ENCODE results near the gene LRATD1.

Gene LRATD1

DNA sequence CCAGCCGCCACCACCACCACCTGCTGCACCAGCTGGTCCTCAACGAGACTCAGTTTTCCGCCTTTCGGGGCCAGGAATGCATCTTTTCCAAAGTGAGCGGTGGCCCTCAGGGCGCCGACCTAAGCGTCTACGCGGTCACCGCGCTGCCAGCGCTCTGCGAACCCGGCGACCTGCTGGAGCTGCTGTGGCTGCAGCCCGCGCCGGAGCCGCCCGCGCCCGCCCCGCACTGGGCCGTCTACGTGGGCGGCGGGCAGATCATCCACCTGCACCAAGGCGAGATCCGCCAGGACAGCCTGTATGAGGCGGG lies 1.6 kb downstream of the LRATD1 start:
- no peak for DNase-seq

DNA sequence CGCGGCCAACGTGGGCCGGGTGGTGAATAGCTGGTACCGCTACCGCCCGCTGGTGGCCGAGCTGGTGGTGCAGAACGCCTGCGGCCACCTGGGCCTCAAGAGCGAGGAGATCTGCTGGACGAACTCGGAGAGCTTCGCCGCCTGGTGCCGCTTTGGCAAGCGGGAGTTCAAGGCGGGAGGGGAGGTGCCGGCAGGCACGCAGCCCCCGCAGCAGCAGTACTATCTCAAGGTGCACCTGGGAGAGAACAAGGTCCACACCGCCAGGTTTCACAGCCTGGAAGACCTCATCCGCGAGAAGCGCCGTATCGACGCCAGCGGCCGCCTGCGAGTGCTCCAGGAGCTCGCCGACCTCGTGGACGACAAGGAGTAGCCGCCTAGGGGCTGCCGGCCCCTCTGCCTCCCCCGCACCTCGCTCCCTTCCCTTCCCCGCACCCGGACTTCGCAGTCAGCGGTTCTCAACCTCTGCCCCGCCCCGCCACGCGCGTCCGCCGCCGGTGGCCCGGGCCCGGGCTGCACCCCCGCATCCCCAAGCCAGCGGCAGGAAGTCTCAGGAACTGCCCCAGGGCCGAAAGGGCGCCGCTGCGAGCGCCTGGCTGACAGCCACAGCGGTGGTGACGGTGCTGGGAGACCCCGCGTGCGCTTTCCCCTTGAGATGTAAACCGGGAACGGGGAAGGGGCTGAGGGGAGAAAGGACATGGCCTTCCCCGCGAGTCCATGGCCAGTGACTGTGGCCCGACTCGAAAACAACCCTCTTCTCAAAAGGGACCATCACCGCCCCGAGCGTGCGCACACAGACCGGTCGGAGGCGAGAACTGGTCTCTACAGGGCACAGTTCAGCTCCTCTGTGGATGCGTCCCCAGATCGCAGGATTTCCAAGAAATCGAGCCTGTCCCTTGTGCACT lies 2.2 kb downstream of the LRATD1 start:
- no peak for DNase-seq

DNA sequence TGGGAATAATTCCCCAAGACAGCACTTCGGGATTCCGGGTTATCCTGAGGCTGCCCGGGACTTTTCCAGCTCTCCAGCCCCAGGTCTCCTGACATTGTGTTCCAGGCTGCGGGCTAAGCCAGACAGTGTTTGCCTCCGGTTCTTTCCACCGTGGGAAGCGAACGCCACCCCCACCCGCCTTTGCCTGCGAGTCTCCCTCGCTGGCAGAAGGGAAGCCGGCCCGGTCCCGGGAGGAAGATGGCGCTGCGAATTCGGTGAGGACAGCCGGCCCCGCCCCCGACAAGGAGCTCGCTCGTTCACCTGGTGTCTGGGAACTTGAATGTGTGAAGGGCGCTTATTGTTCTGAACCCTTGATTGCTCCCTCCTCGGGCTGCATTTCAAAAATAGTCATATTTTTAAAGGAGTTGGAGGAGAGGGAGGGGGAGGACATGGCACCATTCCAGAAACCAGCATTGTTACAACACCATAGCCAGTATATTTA lies 2.9 kb downstream of the LRATD1 start:
- DNase-seq: no peak

DNA sequence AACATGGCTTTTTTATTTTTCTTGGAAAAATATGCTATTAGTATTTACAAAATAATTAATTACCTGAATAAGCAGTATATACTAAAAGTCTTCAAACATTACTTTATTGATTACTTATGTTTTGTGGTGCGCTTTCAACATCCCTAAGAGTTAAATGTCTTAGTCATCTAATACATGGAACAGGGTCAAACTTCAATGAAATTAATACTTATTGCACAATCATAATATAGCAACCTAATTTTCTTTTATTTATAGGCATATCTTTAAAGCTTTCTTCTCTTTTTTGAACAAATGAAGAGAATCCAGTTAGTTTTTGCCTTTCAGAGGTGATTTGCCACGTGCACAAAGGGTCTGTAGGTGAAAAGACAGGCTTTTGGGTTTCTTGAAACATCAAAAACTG lies 6.0 kb downstream of the LRATD1 start:
- no peak for DNase-seq

DNA sequence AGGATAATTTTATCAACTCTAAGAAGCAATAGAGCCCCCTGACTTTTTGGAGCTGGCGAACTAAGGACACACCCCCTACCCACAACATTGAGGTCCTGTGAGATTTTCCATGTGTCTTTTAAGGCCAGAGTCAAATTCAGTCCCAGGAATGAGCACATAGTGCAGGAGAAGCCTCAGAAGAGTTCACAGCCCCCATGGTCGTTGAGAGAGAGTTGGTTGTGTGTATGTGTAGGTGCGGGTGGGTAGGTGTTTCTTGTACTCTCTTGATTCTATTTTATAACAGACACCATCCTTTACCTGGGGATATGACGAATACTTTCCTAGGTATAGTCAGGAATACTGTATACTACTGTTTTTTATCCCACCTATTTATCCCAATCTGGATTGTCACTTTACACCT lies 8.6 kb downstream of the LRATD1 start:
- no peak for DNase-seq

DNA sequence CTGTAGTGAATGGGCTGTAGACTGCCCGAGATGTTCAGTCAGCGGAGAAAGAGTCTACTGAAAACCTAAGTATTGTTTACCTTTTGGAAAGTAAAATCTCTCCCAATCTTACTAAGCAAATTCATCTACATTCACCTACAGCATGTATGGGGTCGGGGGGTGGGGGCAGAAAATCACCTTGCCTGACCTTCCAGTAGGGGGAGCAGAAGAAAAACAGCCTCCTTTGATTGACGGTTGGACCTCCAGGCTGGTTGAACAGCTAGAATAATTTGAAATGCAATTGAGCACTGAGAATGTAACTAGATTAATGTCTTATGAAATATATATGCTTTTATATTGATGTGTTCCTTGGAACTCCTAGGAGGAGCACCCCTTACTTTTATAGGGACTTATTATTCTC lies 10.0 kb downstream of the LRATD1 start:
- DNase-seq: no peak

DNA sequence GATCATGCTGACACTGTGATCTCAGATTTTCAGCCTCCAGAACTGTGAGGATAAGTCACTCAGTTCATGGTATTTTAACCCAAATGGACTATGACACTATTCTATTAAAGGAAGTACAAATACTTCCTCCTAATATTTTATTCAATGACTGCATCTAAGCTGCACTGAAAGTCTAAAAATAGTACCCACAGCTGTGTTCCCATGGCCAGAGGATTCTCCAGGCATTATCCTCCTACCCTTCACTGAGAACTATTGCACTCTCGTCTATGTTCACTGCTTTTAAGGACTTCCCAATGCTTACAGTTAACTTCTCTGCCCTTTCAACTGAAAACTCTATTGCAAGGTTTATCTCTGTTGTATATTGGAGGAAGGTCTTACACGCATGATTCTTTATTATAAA lies 15.2 kb downstream of the LRATD1 start:
- no peak for DNase-seq

DNA sequence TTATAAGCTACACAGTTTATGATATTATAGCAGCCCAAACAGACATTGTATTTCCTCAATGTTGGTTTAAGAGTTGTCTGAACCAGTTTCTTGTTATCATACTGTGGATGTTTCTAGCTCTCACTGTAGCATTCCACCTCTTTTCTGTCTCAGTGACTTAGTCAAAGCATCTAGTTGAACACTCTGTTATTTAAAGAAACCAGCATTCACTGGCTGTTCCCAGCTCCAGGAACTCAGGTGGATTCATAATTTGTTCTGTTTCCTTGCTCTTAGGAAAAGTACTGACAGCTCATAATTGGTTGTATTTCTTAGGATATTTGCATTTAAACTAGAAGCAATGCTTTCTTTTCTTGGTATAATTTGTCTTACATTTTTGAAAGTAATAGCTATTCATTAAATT lies 17.5 kb downstream of the LRATD1 start:
- no peak for DNase-seq

DNA sequence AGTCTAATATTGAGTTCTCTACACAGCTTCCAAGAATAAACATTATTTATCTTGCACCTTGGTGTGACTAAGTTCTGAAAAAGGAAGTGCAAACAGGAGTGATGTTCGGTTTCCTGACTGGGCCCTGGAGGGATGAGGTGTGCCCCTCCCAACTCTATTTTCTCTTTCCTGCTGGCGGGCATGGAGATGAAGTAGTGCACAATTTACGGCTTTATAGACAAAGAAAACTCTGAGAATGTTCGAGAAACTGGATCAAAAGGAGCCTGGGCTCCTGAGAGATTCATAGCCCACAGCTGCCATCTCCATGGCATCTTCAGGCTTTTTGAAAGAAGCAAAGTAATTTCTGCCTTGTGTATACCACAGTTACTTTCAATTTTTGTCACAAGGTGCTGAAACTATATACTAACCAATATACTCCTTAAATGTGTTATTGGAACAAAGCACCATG lies 22.3 kb downstream of the LRATD1 start:
- DNase-seq: no peak

DNA sequence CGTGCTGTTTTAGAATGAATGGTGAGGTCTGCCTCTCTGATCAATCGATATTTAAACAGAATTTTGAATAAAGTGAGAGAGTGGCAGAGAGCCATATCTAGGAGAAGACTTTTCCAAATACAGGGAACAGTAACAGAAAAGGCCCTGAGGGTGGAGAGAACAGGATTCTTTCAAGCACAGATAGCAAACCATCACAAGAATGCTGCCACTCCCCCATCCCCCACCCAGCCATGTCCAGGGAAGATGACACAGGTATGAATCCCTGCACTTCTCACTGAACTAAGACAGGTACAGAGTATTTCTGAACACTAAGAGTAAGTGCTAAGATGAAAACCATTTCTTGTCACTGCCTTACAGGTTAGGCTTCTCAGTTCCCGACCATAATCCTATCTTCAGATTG lies 23.6 kb downstream of the LRATD1 start:
- no peak for DNase-seq

DNA sequence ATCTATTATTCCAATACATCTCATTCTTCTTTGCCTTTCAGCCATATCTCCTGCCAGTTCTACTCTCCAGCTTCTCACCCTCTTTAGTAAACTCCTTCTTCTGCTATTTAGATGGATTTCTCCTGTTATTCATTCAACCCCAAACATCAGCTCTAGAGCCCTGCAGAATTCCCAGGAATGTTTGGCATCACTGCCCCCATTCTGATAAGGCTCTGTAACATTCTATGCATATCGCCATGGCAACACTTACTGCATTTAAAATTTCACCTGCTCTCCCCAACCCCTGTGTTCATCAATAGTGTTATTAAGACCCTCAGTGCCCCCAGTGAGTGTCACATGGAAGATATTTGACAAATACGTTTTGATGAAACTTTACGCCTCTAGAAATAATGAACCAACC lies 28.6 kb downstream of the LRATD1 start:
- DNase-seq: no peak

DNA sequence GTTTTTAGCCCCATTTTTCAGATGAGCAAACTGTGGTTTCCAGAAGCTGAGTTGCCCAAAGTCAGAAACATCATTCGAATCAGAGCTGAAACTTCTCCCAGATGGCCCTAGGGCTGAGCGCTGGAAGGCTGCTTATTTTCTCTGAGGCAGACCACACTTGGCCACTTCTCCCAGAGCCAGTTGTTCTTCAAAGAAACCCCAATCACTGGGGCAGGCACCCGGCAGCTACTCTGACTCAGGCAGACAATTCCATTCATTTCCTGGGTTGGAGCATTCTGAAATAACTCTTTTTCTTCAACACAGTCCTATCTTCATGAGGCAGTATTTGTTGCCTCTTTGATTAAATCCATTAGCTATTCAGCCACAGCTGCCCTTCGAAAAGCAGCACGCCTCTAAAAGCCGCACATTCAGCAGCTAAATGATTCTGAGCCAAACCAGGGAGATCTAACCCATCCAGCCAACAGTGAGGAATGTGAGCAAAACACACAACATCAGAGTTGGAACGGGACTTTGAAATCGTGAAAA lies 40.9 kb downstream of the LRATD1 start:
- DNase-seq: no peak

DNA sequence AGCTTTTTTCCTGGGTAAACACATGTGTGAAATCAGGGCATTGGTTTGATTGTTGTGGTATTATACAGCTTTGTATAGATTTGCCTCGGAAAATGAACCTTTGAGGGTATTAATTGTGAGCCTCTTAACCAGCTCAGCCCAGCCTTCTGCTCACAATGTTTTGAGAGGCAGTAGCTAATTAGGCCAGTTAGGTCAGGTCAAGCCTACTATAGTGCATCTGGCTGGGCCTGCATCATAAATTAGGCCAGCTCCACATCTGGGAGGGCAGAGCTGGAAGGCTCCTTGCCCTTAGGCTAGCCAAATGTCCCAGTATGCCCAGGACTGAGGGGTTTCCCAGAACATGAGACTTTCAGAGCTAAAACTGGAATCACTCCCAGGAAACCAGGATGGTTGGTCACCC lies 43.0 kb downstream of the LRATD1 start:
- DNase-seq: no peak

DNA sequence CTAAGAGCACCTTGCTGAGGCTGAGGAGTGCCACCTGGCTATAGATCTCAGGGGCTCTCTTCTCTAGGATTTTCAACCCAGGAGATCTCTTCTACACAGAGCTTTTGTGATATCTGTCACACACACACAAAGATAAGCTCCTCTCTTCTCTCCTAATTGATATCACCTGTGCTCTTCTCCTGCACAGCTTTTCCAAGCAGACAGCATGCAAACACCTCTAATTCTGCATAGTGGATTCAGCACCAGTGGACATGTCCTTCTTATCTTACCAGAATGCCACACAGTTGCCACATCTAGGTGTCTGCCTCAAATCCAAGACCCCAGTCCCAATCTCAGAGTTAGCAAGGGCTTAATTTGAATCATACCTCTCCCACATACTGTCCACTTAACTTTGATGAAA lies 43.9 kb downstream of the LRATD1 start:
- no peak for DNase-seq

DNA sequence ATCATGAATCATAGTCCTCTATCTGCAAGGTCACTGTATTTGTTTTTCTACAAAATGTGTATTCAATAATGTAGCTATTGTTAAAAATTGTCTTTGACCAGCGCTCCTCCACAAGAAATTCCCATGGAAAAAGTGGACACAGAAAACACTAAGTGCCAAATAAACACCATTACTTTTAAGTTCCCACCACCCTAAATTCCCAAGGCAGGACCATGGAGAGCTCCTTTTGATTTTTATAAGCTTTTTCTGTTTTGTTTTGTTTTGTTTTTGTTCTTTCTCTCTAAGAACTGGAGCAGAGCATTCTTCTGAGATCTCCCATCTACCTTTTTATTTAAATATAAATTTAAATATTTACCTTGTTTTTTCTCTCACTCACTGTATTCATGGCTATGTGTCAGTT lies 44.5 kb downstream of the LRATD1 start:
- DNase-seq: no peak

DNA sequence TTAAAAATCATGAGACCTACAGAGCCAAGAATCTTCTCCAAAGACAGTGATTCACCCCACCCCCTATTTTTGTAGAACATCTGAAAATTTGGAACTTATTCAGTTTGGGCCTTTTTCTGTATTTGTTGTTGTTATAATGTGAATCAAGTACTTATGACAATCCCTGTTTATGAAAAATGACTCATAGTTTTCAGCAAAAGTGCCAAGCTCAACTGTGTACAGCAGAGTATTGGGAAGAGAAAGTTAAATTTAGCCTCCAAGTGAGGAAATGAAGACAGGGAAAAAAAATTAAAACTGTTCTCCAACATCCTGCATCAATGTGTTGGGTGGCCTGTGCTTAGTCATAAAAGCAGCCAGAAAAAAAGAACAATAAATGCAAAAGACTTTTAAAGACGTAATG lies 46.2 kb downstream of the LRATD1 start:
- no peak for DNase-seq

DNA sequence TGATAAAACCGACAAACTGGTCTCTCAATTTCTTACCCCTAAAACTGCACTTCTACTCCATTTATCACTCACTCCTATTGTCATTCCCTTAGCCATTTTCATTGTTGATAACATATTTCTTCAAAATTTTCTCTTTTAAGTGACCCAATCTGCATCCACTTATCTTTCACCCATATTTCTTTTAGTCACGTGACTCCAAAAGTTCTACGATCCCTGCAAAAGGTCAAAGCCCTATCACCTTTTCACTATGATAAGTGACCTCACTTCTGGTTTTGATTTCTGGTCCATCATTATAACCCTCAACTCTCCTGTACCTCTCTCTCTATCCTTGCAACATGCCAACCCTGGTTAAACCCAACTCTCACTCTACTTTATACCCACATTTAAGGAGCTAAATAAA lies 49.1 kb downstream of the LRATD1 start:
- DNase-seq: no peak

All from activated effector memory CD4-positive, alpha-beta T cell treated with Interleukin-2 at 50 U/mL for 16 hours (primary cell).